Heart left ventricle (tissue), 16 donors: ENCODE data around the gene SLC19A2. TPM values are rescaled to one million over a fixed set of nuclear protein-coding genes. Genes with fewer than 3 reads are reported as not detected.

Experiments
- ATAC-seq, 4 donors: fragments of 200-7000 bp; cut with Tn5 transposase; one replicate each; pipeline ENCODE4 v1.9.1; 2020 to 2022; ENCODE audit warnings: moderate library complexity in 4 of 4, mild to moderate bottlenecking in 3 of 4, moderate number of reproducible peaks in 1 of 4
- DNase-seq, 5 donors: peaks; one replicate each; pipeline ENCODE4 v3.0.0-alpha.2; 2020
- H3K27ac ChIP-seq, 12 donors: fragments of 200-600 bp; sonication (generic) in 4 of 12; one replicate each; pipeline versions ENCODE4 v1.5.0 to v1.8.0; 2016 to 2022; ENCODE audit warnings: mild to moderate bottlenecking in 2 of 12
- H3K27me3 ChIP-seq, 9 donors: fragments of 200-600 bp; sonication (generic) in 2 of 9; one replicate each; pipeline versions ENCODE4 v1.5.1 to v1.8.0; 2016 to 2022; ENCODE audit warnings: mild to moderate bottlenecking in 3 of 9
- H3K36me3 ChIP-seq, 9 donors: fragments of 200-600 bp; sonication (generic) in 2 of 9; one replicate each; pipeline versions ENCODE4 v1.5.0 to v1.8.0; 2018 to 2022; ENCODE audit warnings: mild to moderate bottlenecking in 2 of 9
- H3K4me1 ChIP-seq, 12 donors: fragments of 200-600 bp; sonication (generic) in 4 of 12; one replicate each; pipeline versions ENCODE4 v1.5.0 to v1.8.0; 2016 to 2022; ENCODE audit warnings: mild to moderate bottlenecking in 3 of 12
- H3K4me3 ChIP-seq, 12 donors: fragments of 200-600 bp; sonication (generic) in 4 of 12; one replicate each; pipeline versions ENCODE4 v1.5.0 to v1.8.0; 2017 to 2022; ENCODE audit warnings: mild to moderate bottlenecking in 9 of 12, moderate library complexity in 4 of 12
- H3K9me3 ChIP-seq, 12 donors: fragments of 200-600 bp; sonication (generic) in 4 of 12; one replicate each; pipeline versions ENCODE4 v1.5.0 to v1.8.0; 2016 to 2022; ENCODE audit warnings: mild to moderate bottlenecking in 1 of 12
- POLR2A ChIP-seq, 2 donors: fragments of 450-650 bp; IDR thresholded peaks; one replicate each; pipeline ENCODE4 v1.6.1; 2017; ENCODE audit warnings: antibody characterized with exemption in 2 of 2, mild to moderate bottlenecking in 2 of 2, moderate library complexity in 2 of 2
- WGBS, 4 donors: extraction: QIAGEN DNeasy Blood & Tissue Kit in 2 of 4; methylation state at CpG; one replicate each; pipeline versions ENCODE4 v1.1.5 to v1.1.7; 2013 to 2018; 5-methylcytosine and 5-hydroxymethylcytosine counted together
- intact Hi-C, 10 donors: fragments of 100-400 bp; cut with DNase I; formaldehyde crosslinking; loops; one replicate each; pipeline versions ENCODE4 v1.11.1 to v1.14.2; 2022
- polyA plus RNA-seq, 2 donors: library from polyadenylated mRNA; stranded (reverse); fragments of 200-250 nt; gene quantifications; one replicate each; pipeline ENCODE4 v1.2.3, GENCODE V29; 2013
- total RNA-seq, 9 donors: library from RNA; depleted of rRNA in 2 of 9; stranded (reverse); fragments of >200 nt in 2 of 9; fragmentation: NEBNext Ultra II Directional in 3 of 9; extraction: Animal tissue kit (Norgen Biotek cat#: 25700) in 3 of 9; gene quantifications; one replicate each; pipeline versions ENCODE4 v1.1.0 to v1.2.4, GENCODE V29; 2016 to 2023
- TF ChIP-seq, protein P1 (sequence below), 12 donors: fragments of 200-600 bp; sonication (generic) in 4 of 12; IDR thresholded peaks; one replicate each; pipeline versions ENCODE4 v1.5.0 to v1.8.0; 2018 to 2022; ENCODE audit warnings: antibody characterized with exemption in 12 of 12, mild to moderate bottlenecking in 5 of 12
- donor health status: ischemic (EF 13 %, LVEDD 7.1; RV severe dilation, severe dysfunction).
- donor health status: healthy with polysubstance abuse.
- donor health status: DM: no; HTN: yes; CAD: no.
- donor health status: DM: no; HTN: no; CAD: no.
- donor health status: ischemic (EF 25% LVEDD 6.9; RV normal size, moderate dysfunction).
- donor health status: ischemic (EF 25% LVEDD 5.7; RV mildly dilated, moderate dysfunction).
- donor health status: healthy.
- donor health status: DM: yes; HTN: yes; CAD: no.
- donor health status: ischemic (EF 35%, LVEDD 5.7; RV mildly dilated, moderate dysfunction).
- donor health status: nonischemic (EF 11% LVEDD 7.7; RV severe dilation, severe dysfunction).
- donor health status: DM: yes; HTN: yes; CAD: no.
- donor health status: PGD.
- donor health status: ischemic (EF 29% LVEDD 5.4; RV normal size, mild dysfunction).
- donor health status: nonischemic (EF 23%, LVEDD 6.1; RV moderate dilation, normal function).

The SLC19A2 gene
- total and polyA plus RNA-seq, 11 donors = 8.2 to 67.2 (median 14.3) TPM

DNA sequence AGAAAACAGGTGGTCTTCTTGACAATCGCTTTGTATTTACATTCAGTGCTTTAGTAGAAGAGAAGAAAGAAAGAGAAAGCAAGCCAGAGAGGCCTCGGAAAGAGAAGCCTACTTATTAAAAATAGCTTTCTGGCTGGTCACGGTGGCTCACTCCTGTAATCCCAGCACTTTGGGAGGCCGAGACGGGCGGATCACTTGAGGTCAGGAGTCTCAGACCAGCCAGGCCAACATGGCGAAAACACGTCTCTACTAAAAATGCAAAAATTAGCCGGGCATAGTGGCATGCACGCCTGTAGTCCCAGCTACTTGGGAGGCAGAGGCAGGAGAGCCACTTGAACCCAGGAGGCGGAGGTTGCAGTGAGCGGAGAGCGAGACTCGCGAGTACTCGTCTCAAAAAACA, 1.8 kb upstream of the SLC19A2 start:
- no peaks in the 10 kb centered on the region for H3K9me3 ChIP-seq
- peak overlapping the region in 3 of 12 donors; percentile 68 to 94 (median 94) for H3K4me3 ChIP-seq
- TF ChIP-seq, protein P1, sequence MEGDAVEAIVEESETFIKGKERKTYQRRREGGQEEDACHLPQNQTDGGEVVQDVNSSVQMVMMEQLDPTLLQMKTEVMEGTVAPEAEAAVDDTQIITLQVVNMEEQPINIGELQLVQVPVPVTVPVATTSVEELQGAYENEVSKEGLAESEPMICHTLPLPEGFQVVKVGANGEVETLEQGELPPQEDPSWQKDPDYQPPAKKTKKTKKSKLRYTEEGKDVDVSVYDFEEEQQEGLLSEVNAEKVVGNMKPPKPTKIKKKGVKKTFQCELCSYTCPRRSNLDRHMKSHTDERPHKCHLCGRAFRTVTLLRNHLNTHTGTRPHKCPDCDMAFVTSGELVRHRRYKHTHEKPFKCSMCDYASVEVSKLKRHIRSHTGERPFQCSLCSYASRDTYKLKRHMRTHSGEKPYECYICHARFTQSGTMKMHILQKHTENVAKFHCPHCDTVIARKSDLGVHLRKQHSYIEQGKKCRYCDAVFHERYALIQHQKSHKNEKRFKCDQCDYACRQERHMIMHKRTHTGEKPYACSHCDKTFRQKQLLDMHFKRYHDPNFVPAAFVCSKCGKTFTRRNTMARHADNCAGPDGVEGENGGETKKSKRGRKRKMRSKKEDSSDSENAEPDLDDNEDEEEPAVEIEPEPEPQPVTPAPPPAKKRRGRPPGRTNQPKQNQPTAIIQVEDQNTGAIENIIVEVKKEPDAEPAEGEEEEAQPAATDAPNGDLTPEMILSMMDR (IDR thresholded peaks at IDR 0.05) = no peak
- no peak for TF ChIP-seq POLR2A (IDR thresholded peaks at IDR 0.05)
- ATAC-seq (no peak), DNase-seq (peak in 2 of 5 donors; percentile 24 to 47)
- intact Hi-C loops = loop anchor here in 5 of 10 donors (5.0 to 10.0 kb wide), 2 partner anchors 120 to 307 kb away; partner anchors contain the start of genes BLZF1 (in 3 of the 5), NME7 (in 3 of the 5) and METTL18 (in 2 of the 5)
- no peaks in the 10 kb centered on the region for H3K36me3 ChIP-seq
- H3K4me1 ChIP-seq = peaks cover 0 to 36% (median 16%) of the 10 kb centered on the region in 12 donors
- 82 to 84% (median 83%) methylated on average over 16 of the region's 16 CpGs for WGBS, 4 donors
- no peaks in the 10 kb centered on the region for H3K27me3 ChIP-seq
- H3K27ac ChIP-seq = peak overlapping the region; percentile 94 to 99 (median 98)

DNA sequence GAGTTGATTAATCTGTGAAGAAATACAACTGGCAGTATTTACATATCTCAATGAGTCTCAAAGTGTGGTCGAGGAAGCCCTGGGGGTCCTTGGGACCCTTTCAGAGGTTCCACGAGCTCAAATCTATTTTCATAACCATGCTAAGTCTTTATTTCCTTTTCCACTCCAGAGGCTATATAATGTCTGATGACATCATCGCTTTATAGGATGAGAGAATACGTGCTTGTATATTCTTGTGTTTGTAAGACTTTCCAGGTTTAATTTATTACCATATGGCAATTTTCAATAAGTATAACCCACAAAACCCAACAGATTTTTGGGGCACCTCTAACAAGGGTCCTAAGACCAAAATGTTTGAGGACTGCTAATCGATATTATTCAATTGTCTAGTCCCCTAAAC, 1.4 kb upstream of the SLC19A2 start:
- Histone ChIP-seq H3K27me3 (no peaks in the 10 kb centered on the region), H3K27ac (peak overlapping the region; percentile 94 to 99 (median 98)), H3K4me3 (peak overlapping the region in 10 of 12 donors; percentile 50 to 94 (median 84)), H3K4me1 (peaks cover 0 to 40% (median 16%) of the 10 kb centered on the region in 12 donors), H3K36me3 (no peaks in the 10 kb centered on the region), H3K9me3 (no peaks in the 10 kb centered on the region)
- DNase-seq (no peak), ATAC-seq (no peak)
- WGBS, 4 donors = 75 to 86% (median 82%) methylated on average over 5 of the region's 5 CpGs
- intact Hi-C loops = loop anchor here in 5 of 10 donors (5.0 to 10.0 kb wide), 2 partner anchors 120 to 308 kb away; partner anchors contain the start of genes BLZF1 (in 3 of the 5), NME7 (in 3 of the 5) and METTL18 (in 2 of the 5)
- TF ChIP-seq POLR2A (IDR thresholded peaks at IDR 0.05) = no peak
- TF ChIP-seq, protein P1 (IDR thresholded peaks at IDR 0.05) = no peak

DNA sequence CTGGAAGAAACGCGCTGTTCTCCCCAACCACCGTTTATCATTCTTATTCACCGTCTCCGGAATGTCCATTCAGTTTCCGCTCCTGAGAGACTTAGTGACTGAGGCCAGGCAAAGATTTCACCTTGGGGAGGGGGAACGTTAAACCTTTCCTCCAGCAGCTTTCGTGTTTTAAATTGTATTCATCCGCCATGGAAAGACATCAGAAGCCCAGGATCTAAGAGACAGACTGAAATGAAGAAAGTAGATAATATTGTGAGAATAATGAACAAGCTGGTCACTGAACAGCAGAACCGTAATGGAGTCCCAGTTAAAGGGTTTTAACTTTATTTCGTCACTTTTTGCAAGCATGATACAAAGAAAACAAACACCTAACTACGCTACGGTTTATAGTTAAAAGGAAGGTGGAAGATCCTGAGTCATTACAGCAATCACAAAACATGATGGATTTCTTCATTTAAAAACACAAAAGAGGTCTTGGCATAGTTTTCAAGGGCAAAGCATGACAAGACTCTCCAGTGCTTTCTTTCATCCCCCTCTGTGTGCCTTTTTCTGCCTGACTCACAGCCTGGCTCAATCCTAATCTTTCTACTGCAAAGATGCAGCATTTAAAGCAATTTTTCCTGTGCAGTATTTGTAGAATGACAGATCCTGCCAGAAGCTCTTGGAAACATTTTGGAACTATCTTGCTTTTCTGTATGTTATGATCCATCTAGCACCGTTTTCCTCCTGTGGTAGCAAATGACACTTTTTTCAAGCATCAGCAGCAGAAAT, 722 bp upstream of the SLC19A2 start:
- peaks cover 0 to 40% (median 16%) of the 10 kb centered on the region in 12 donors for H3K4me1 ChIP-seq
- DNase-seq (peak in 1 of 5 donors; percentile 28), ATAC-seq (peak in 1 of 4 donors; percentile 6)
- H3K27ac ChIP-seq = peak overlapping the region; percentile 94 to 99 (median 98)
- peak overlapping the region in 11 of 12 donors; percentile 50 to 95 (median 86) for H3K4me3 ChIP-seq
- H3K9me3 ChIP-seq = no peaks in the 10 kb centered on the region
- no peaks in the 10 kb centered on the region for H3K27me3 ChIP-seq
- H3K36me3 ChIP-seq = no peaks in the 10 kb centered on the region
- intact Hi-C loops = loop anchor here in 5 of 10 donors (5.0 to 10.0 kb wide), 2 partner anchors 119 to 308 kb away; partner anchors contain the start of genes BLZF1 (in 3 of the 5), NME7 (in 3 of the 5) and METTL18 (in 2 of the 5)
- TF ChIP-seq POLR2A (IDR thresholded peaks at IDR 0.05) = no peak
- TF ChIP-seq, protein P1 (IDR thresholded peaks at IDR 0.05) = no peak
- WGBS, 4 donors = 5 to 7% (median 5%) methylated on average over 14 of the region's 14 CpGs
